ENCODE results near the gene OSBP2. TPM values are rescaled to one million over a fixed set of nuclear protein-coding genes. Genes with fewer than 3 reads are reported as not detected.

Gene OSBP2
- total and polyA plus RNA-seq, 10 of the 15 experiments (the other 5 are each of a cell fraction or from before 2014, with no cell fraction given), result 0.11 to 7.7 (median 3.6) TPM

GRCh38 chr22:30665786-30666185 is 28.9 kb upstream of the OSBP2 start (continued):
- TF ChIP-seq NKRF (conservative IDR thresholded peaks at IDR 0.05) (no peak), BHLHE40 (IDR thresholded peaks at IDR 0.05; ENCODE audit: borderline replicate concordance in 1 of 2, low read depth in 2 of 2, low read length in 1 of 2) (no peak), MTA2 (IDR thresholded peaks at IDR 0.05; ENCODE audit: low read depth) (no peak), PAX5 (IDR thresholded peaks at IDR 0.05; ENCODE audit: borderline replicate concordance, low read depth, low read length) (no peak), SMAD1 (IDR thresholded peaks at IDR 0.05; ENCODE audit: low read depth, partially characterized antibody) (no peak), STAT1 (conservative IDR thresholded peaks at IDR 0.05) (no peak), MEF2B (IDR thresholded peaks at IDR 0.05; ENCODE audit: partially characterized antibody, poor library complexity, severe bottlenecking) (no peak), LARP7 (IDR thresholded peaks at IDR 0.05) (no peak), CEBPB (IDR thresholded peaks at IDR 0.05; ENCODE audit: borderline replicate concordance in 1 of 2, low read depth in 2 of 2, low read length in 2 of 2) (no peak)
- TF ChIP-seq, protein P1, sequence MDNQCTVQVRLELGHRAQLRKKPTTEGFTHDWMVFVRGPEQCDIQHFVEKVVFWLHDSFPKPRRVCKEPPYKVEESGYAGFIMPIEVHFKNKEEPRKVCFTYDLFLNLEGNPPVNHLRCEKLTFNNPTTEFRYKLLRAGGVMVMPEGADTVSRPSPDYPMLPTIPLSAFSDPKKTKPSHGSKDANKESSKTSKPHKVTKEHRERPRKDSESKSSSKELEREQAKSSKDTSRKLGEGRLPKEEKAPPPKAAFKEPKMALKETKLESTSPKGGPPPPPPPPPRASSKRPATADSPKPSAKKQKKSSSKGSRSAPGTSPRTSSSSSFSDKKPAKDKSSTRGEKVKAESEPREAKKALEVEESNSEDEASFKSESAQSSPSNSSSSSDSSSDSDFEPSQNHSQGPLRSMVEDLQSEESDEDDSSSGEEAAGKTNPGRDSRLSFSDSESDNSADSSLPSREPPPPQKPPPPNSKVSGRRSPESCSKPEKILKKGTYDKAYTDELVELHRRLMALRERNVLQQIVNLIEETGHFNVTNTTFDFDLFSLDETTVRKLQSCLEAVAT (IDR thresholded peaks at IDR 0.05), result no peak
- TF ChIP-seq, protein P2, sequence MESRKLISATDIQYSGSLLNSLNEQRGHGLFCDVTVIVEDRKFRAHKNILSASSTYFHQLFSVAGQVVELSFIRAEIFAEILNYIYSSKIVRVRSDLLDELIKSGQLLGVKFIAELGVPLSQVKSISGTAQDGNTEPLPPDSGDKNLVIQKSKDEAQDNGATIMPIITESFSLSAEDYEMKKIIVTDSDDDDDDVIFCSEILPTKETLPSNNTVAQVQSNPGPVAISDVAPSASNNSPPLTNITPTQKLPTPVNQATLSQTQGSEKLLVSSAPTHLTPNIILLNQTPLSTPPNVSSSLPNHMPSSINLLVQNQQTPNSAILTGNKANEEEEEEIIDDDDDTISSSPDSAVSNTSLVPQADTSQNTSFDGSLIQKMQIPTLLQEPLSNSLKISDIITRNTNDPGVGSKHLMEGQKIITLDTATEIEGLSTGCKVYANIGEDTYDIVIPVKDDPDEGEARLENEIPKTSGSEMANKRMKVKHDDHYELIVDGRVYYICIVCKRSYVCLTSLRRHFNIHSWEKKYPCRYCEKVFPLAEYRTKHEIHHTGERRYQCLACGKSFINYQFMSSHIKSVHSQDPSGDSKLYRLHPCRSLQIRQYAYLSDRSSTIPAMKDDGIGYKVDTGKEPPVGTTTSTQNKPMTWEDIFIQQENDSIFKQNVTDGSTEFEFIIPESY (IDR thresholded peaks at IDR 0.05), result no peak
